Uterus (tissue), 4 donors: ENCODE results near the gene DUSP28. TPM values are rescaled to one million over a fixed set of nuclear protein-coding genes. Genes with fewer than 3 reads are reported as not detected.
"Not testable (repeated sequence)": the region's sequence is repeated elsewhere in the genome, so short reads cannot be mapped to it uniquely, and the experiment has no call there.

Experiments used
- DNase-seq, 2 donors: peaks; one replicate each; pipeline ENCODE4 v3.0.0-alpha.2; 2019 to 2020
- H3K27ac ChIP-seq, 2 donors: fragments of 200-600 bp; sonication (generic); 1 replicate in 1 of 2; 2 replicates in 1 of 2; pipeline ENCODE4 v1.5.1; 2016 to 2018
- H3K27me3 ChIP-seq, 2 donors: fragments of 200-600 bp; sonication (generic); one replicate each; pipeline ENCODE4 v1.5.1; 2018 to 2019; ENCODE audit warnings: control low read depth in 1 of 2
- H3K36me3 ChIP-seq, 2 donors: fragments of 200-600 bp; sonication (generic); one replicate each; pipeline ENCODE4 v1.5.1; 2019; ENCODE audit warnings: control low read depth in 1 of 2
- H3K4me1 ChIP-seq, 2 donors: fragments of 200-600 bp; sonication (generic); one replicate each; pipeline ENCODE4 v1.5.1; 2018 to 2019; ENCODE audit warnings: control low read depth in 1 of 2
- H3K4me3 ChIP-seq, 2 donors: fragments of 200-600 bp; sonication (generic); 1 replicate in 1 of 2; 2 replicates in 1 of 2; pipeline ENCODE4 v1.5.1; 2018 to 2019; ENCODE audit warnings: mild to moderate bottlenecking in 1 of 2
- H3K9me3 ChIP-seq, 2 donors: fragments of 200-600 bp; sonication (generic); one replicate each; pipeline ENCODE4 v1.5.1; 2019; ENCODE audit warnings: control low read depth in 1 of 2
- CTCF ChIP-seq, 4 experiments: fragments of 200-600 bp in 2 of 4; fragments of 450-650 bp in 2 of 4; sonication (generic) in 2 of 4; IDR thresholded peaks; one replicate each; pipeline ENCODE4 v1.5.1; 2016 to 2019; ENCODE audit warnings: antibody characterized with exemption in 4 of 4, mild to moderate bottlenecking in 2 of 4, moderate library complexity in 1 of 4
- POLR2A ChIP-seq, 2 donors: fragments of 450-650 bp; IDR thresholded peaks; one replicate each; pipeline ENCODE4 v1.6.1; 2016; ENCODE audit warnings: antibody characterized with exemption in 2 of 2, mild to moderate bottlenecking in 1 of 2, moderate library complexity in 1 of 2
- intact Hi-C: fragments of 100-400 bp; cut with DNase I; formaldehyde crosslinking; loops from one replicate; pipeline ENCODE4 v1.15.1; 2023; ENCODE audit warnings: low total_unique reads
- total RNA-seq, 4 donors: library from RNA; depleted of rRNA in 3 of 4; stranded (reverse); fragments of >200 nt in 3 of 4; gene quantifications; one replicate each; pipeline versions ENCODE4 v1.1.0 to v1.2.4, GENCODE V29; 2014 to 2023
- donor health status: DM: yes; HTN: yes; CAD: no.

DUSP28 gene
- total RNA-seq, 4 donors from 2014 or later, result 0.26 to 3.7 (median 2.6) TPM

- Histone ChIP-seq H3K4me3 (no peak overlapping the region), H3K9me3 (peaks cover 0 to 6% of the 10 kb centered on the region in 2 donors), H3K27me3 (no peaks in the 10 kb centered on the region), H3K4me1 (no peaks in the 10 kb centered on the region), H3K27ac (no peak overlapping the region), H3K36me3 (no peaks in the 10 kb centered on the region)
- no peak for DNase-seq
- intact Hi-C loops, result no loop called here
- TF ChIP-seq POLR2A (IDR thresholded peaks at IDR 0.05), result no peak
- TF ChIP-seq CTCF (IDR thresholded peaks at IDR 0.05), result no peak
Measured at GRCh38 chr2:240532031-240532775, 28.0 kb upstream of the DUSP28 start.

GRCh38 chr2:240538031-240538780 is 22.0 kb upstream of the DUSP28 start:
- Histone ChIP-seq H3K4me3 (no peak overlapping the region), H3K27ac (no peak overlapping the region), H3K9me3 (no peaks in the 10 kb centered on the region), H3K27me3 (no peaks in the 10 kb centered on the region), H3K36me3 (no peaks in the 10 kb centered on the region), H3K4me1 (no peaks in the 10 kb centered on the region)
- no peak for DNase-seq
- TF ChIP-seq POLR2A (IDR thresholded peaks at IDR 0.05) (no peak), CTCF (IDR thresholded peaks at IDR 0.05) (no peak)
- intact Hi-C loops, result no loop called here

GRCh38 chr2:240539101-240539500 is 21.1 kb upstream of the DUSP28 start:
- H3K9me3 ChIP-seq, H3K4me3 ChIP-seq, intact Hi-C loops, H3K4me1 ChIP-seq, H3K27ac ChIP-seq, H3K36me3 ChIP-seq, DNase-seq, H3K27me3 ChIP-seq: not testable (repeated sequence)

GRCh38 chr2:240539906-240540305 is 20.3 kb upstream of the DUSP28 start:
- H3K9me3 ChIP-seq, result no peaks in the 10 kb centered on the region
- no peaks in the 10 kb centered on the region for H3K4me1 ChIP-seq
- intact Hi-C loops, result no loop called here
- TF ChIP-seq POLR2A (IDR thresholded peaks at IDR 0.05) (no peak), CTCF (IDR thresholded peaks at IDR 0.05) (no peak)
- H3K27me3 ChIP-seq, result no peaks in the 10 kb centered on the region
- no peak overlapping the region for H3K4me3 ChIP-seq
- DNase-seq, result no peak
- no peaks in the 10 kb centered on the region for H3K36me3 ChIP-seq
- no peak overlapping the region for H3K27ac ChIP-seq

- Histone ChIP-seq H3K36me3 (no peaks in the 10 kb centered on the region), H3K4me1 (no peaks in the 10 kb centered on the region), H3K9me3 (no peaks in the 10 kb centered on the region), H3K27me3 (no peaks in the 10 kb centered on the region), H3K4me3 (no peak overlapping the region), H3K27ac (no peak overlapping the region)
- DNase-seq, result no peak
- intact Hi-C loops, result no loop called here
- TF ChIP-seq CTCF (IDR thresholded peaks at IDR 0.05), result no peak
- no peak for TF ChIP-seq POLR2A (IDR thresholded peaks at IDR 0.05)
Measured at GRCh38 chr2:240551288-240551687, 8.9 kb upstream of the DUSP28 start.
